ENCODE data around the gene PLPP4. TPM values are rescaled to one million over a fixed set of nuclear protein-coding genes. Genes with fewer than 3 reads are reported as not detected.
"Not testable (repeated sequence)": the region's sequence is repeated elsewhere in the genome, so short reads cannot be mapped to it uniquely, and the experiment has no call there.

The PLPP4 gene
- total and polyA plus RNA-seq, 9 donors = 0.15 to 0.72 (median 0.31) TPM; not detected in 3

GRCh38 chr10:120494313-120494710 is 37.3 kb downstream of the PLPP4 start:
- 85 to 88% (median 88%) methylated on average over 6 of the region's 6 CpGs for WGBS, 3 donors
- intact Hi-C loops (cut with DNase I) = no loop called here
- Histone ChIP-seq H3K9me3 (no peaks in the 10 kb centered on the region), H3K4me1 (ENCODE audit: insufficient read depth) (no peaks in the 10 kb centered on the region), H3K36me3 (no peaks in the 10 kb centered on the region), H3K4me3 (no peak overlapping the region), H3K27ac (no peak overlapping the region), H3K27me3 (no peaks in the 10 kb centered on the region)
- no peak for DNase-seq
- TF ChIP-seq POLR2A (IDR thresholded peaks at IDR 0.05) (no peak), EP300 (IDR thresholded peaks at IDR 0.05) (no peak), CTCF (IDR thresholded peaks at IDR 0.05) (no peak)

GRCh38 chr10:120495226-120496009 is 38.4 kb downstream of the PLPP4 start:
- Histone ChIP-seq H3K4me1 (ENCODE audit: insufficient read depth) (no peaks in the 10 kb centered on the region), H3K27me3 (no peaks in the 10 kb centered on the region), H3K36me3 (no peaks in the 10 kb centered on the region), H3K4me3 (no peak overlapping the region), H3K9me3 (no peaks in the 10 kb centered on the region), H3K27ac (no peak overlapping the region)
- TF ChIP-seq EP300 (IDR thresholded peaks at IDR 0.05) (no peak), CTCF (IDR thresholded peaks at IDR 0.05) (no peak), POLR2A (IDR thresholded peaks at IDR 0.05) (no peak)
- 57 to 73% (median 58%) methylated on average over 5 of the region's 5 CpGs for WGBS, 3 donors
- intact Hi-C loops (cut with DNase I) = no loop called here
- DNase-seq = no peak

GRCh38 chr10:120499883-120500282 is 42.9 kb downstream of the PLPP4 start:
- Histone ChIP-seq H3K27ac (no peak overlapping the region), H3K36me3 (no peaks in the 10 kb centered on the region), H3K27me3 (no peaks in the 10 kb centered on the region), H3K9me3 (no peaks in the 10 kb centered on the region), H3K4me1 (ENCODE audit: insufficient read depth) (no peaks in the 10 kb centered on the region), H3K4me3 (no peak overlapping the region)
- WGBS, 3 donors = 57 to 74% (median 63%) methylated on average over 3 of the region's 3 CpGs
- no peak for DNase-seq
- TF ChIP-seq EP300 (IDR thresholded peaks at IDR 0.05) = no peak
- no peak for TF ChIP-seq CTCF (IDR thresholded peaks at IDR 0.05)
- TF ChIP-seq POLR2A (IDR thresholded peaks at IDR 0.05) = no peak
- intact Hi-C loops (cut with DNase I) = no loop called here

GRCh38 chr10:120503689-120504088 is 46.7 kb downstream of the PLPP4 start:
- Histone ChIP-seq H3K27ac (no peak overlapping the region), H3K9me3 (no peaks in the 10 kb centered on the region), H3K4me3 (no peak overlapping the region), H3K4me1 (ENCODE audit: insufficient read depth) (no peaks in the 10 kb centered on the region), H3K36me3 (no peaks in the 10 kb centered on the region), H3K27me3 (no peaks in the 10 kb centered on the region)
- 47% methylated on average over 3 of the region's 3 CpGs for WGBS, 3 donors
- TF ChIP-seq CTCF (IDR thresholded peaks at IDR 0.05) = no peak
- no peak for TF ChIP-seq EP300 (IDR thresholded peaks at IDR 0.05)
- no peak for TF ChIP-seq POLR2A (IDR thresholded peaks at IDR 0.05)
- no peak for DNase-seq
- intact Hi-C loops (cut with DNase I) = no loop called here

- H3K4me1 ChIP-seq (ENCODE audit: insufficient read depth); H3K4me3 ChIP-seq; intact Hi-C loops (cut with DNase I); H3K27ac ChIP-seq; H3K9me3 ChIP-seq; H3K27me3 ChIP-seq; H3K36me3 ChIP-seq; DNase-seq: not testable (repeated sequence)
- 69 to 77% (median 76%) methylated on average over 4 of the region's 4 CpGs for WGBS, 3 donors
Observed at GRCh38 chr10:120504227-120504626, 47.2 kb downstream of the PLPP4 start.

Data from ovary (tissue), 9 donors.